ENCODE data around the gene COL18A1.

COL18A1 gene

GRCh38 chr21:45452696-45453307 is 47.8 kb downstream of the COL18A1 start:
- DNase-seq (ENCODE audit: low read depth), result no peak
- no peak overlapping the region for H3K4me3 ChIP-seq (ENCODE audit: low read length)
- TF ChIP-seq CTCF (conservative IDR thresholded peaks at IDR 0.05; ENCODE audit: low read depth, low read length), result no peak

- no peak for TF ChIP-seq CTCF (conservative IDR thresholded peaks at IDR 0.05; ENCODE audit: low read depth, low read length)
- no peak for DNase-seq (ENCODE audit: low read depth)
- no peak overlapping the region for H3K4me3 ChIP-seq (ENCODE audit: low read length)
Measured at GRCh38 chr21:45453308-45453950, 48.5 kb downstream of the COL18A1 start.

- H3K4me3 ChIP-seq (ENCODE audit: low read length), result no peak overlapping the region
- no peak for TF ChIP-seq CTCF (conservative IDR thresholded peaks at IDR 0.05; ENCODE audit: low read depth, low read length)
- no peak for DNase-seq (ENCODE audit: low read depth)
Measured at GRCh38 chr21:45454060-45454925, 49.3 kb downstream of the COL18A1 start.

- no peak for DNase-seq (ENCODE audit: low read depth)
- no peak for TF ChIP-seq CTCF (conservative IDR thresholded peaks at IDR 0.05; ENCODE audit: low read depth, low read length)
- H3K4me3 ChIP-seq (ENCODE audit: low read length), result no peak overlapping the region
Measured at GRCh38 chr21:45454926-45455673, 50.1 kb downstream of the COL18A1 start.

- TF ChIP-seq CTCF (conservative IDR thresholded peaks at IDR 0.05; ENCODE audit: low read depth, low read length), result no peak
- no peak overlapping the region for H3K4me3 ChIP-seq (ENCODE audit: low read length)
- DNase-seq (ENCODE audit: low read depth), result no peak
Measured at GRCh38 chr21:45455674-45456583, 51.0 kb downstream of the COL18A1 start.

GRCh38 chr21:45456584-45457160 is 51.7 kb downstream of the COL18A1 start:
- TF ChIP-seq CTCF (conservative IDR thresholded peaks at IDR 0.05; ENCODE audit: low read depth, low read length), result no peak
- no peak for DNase-seq (ENCODE audit: low read depth)
- H3K4me3 ChIP-seq (ENCODE audit: low read length), result no peak overlapping the region

Measured in retinal pigment epithelial cell (primary cell).